K562 (cell line): Measurements from ENCODE around the gene EIPR1. TPM values are rescaled to one million over a fixed set of nuclear protein-coding genes. Genes with fewer than 3 reads are reported as not detected.

Experiments
- COPS2 ChIP-seq: fragments of 450-650 bp; conservative IDR thresholded peaks from 2 replicates; pipeline ENCODE4 v1.6.1; 2016; ENCODE audit warnings: mild to moderate bottlenecking, moderate library complexity
- ESRRA ChIP-seq: fragments of 450-650 bp; IDR thresholded peaks from 2 replicates; pipeline ENCODE4 v1.6.1; 2014; ENCODE audit warnings: low read depth, mild to moderate bottlenecking, moderate library complexity, borderline replicate concordance
- ETS2 ChIP-seq: IDR thresholded peaks from 2 replicates; pipeline ENCODE4 v1.6.1; 2016; ENCODE audit warnings: borderline replicate concordance, missing genetic modification characterization, mild to moderate bottlenecking, moderate library complexity, missing compliant biosample characterization; ENCODE audit not compliant: poor library complexity, severe bottlenecking
- GATA2 ChIP-seq: sonication (generic); formaldehyde crosslinking; IDR thresholded peaks from 2 replicates; pipeline ENCODE4 v1.4.0; 2020; ENCODE audit warnings: mild to moderate bottlenecking, missing genetic modification reagents
- HCFC1 ChIP-seq: IDR thresholded peaks from 2 replicates; pipeline ENCODE4 v1.6.1; 2012; ENCODE audit warnings: low read depth, low read length, improper control_type of control experiment
- KDM4B ChIP-seq, 2 experiments: fragments of 450-650 bp in 1 of 2; sonication (generic) in 1 of 2; IDR thresholded peaks; 2 replicates each; pipeline ENCODE4 v1.6.1; 2016 to 2017; ENCODE audit warnings: borderline replicate concordance in 2 of 2, antibody characterized with exemption in 1 of 2, low read depth in 1 of 2, mild to moderate bottlenecking in 1 of 2
- LCOR ChIP-seq: sonication (generic); formaldehyde crosslinking; IDR thresholded peaks from 2 replicates; pipeline ENCODE4 v1.8.0; 2022; ENCODE audit warnings: mild to moderate bottlenecking, missing genetic modification reagents
- MBD2 ChIP-seq: sonication (generic); IDR thresholded peaks from 2 replicates; pipeline ENCODE4 v1.6.1; 2016; ENCODE audit warnings: low read depth, borderline replicate concordance
- NELFE ChIP-seq: IDR thresholded peaks from 2 replicates; pipeline ENCODE4 v1.6.1; 2011; ENCODE audit warnings: mild to moderate bottlenecking; ENCODE audit not compliant: insufficient read depth, insufficient read length
- NFXL1 ChIP-seq: fragments of 450-650 bp; formaldehyde crosslinking; IDR thresholded peaks from 2 replicates; pipeline ENCODE4 v1.4.0; 2021; ENCODE audit warnings: mild to moderate bottlenecking
- NR3C1 ChIP-seq: sonication (generic); formaldehyde crosslinking; IDR thresholded peaks from 2 replicates; pipeline ENCODE4 v1.8.1; 2022; ENCODE audit warnings: missing genetic modification reagents
- OTX1 ChIP-seq: fragments of 450-650 bp; formaldehyde crosslinking; IDR thresholded peaks from 2 replicates; pipeline ENCODE4 v1.4.0; 2022; ENCODE audit warnings: mild to moderate bottlenecking
- POLR2AphosphoS5 ChIP-seq: IDR thresholded peaks from 2 replicates; pipeline ENCODE4 v1.6.1; 2011; ENCODE audit warnings: mild to moderate bottlenecking, low read depth, low read length, moderate library complexity; ENCODE audit not compliant: control insufficient read depth, insufficient read depth
- POLR2B ChIP-seq: fragments of 450-650 bp; IDR thresholded peaks from 2 replicates; pipeline ENCODE4 v1.6.1; 2018; ENCODE audit warnings: low read depth; ENCODE audit not compliant: partially characterized antibody
- RBM14 ChIP-seq: fragments of 200-400 bp; formaldehyde crosslinking; IDR thresholded peaks from 2 replicates; pipeline ENCODE4 v1.6.1; 2018; ENCODE audit warnings: low read depth, mild to moderate bottlenecking, low read length, moderate library complexity, borderline replicate concordance; ENCODE audit not compliant: insufficient read depth
- TGIF2 ChIP-seq: sonication (generic); formaldehyde crosslinking; IDR thresholded peaks from 2 replicates; pipeline ENCODE4 v1.8.1; 2022; ENCODE audit warnings: mild to moderate bottlenecking, missing genetic modification reagents, moderate library complexity
- ZFP1 ChIP-seq: fragments of 450-650 bp; formaldehyde crosslinking; IDR thresholded peaks from 2 replicates; pipeline ENCODE4 v1.4.0; 2020; ENCODE audit warnings: mild to moderate bottlenecking, mixed read lengths
- ZNF224 ChIP-seq: sonication (generic); formaldehyde crosslinking; IDR thresholded peaks from 2 replicates; pipeline ENCODE4 v1.8.0; 2022; ENCODE audit warnings: mild to moderate bottlenecking, missing genetic modification reagents
- ZNF274 ChIP-seq: IDR thresholded peaks from 2 replicates; pipeline ENCODE4 v1.6.1; 2011; ENCODE audit warnings: low read depth, mild to moderate bottlenecking, low read length, moderate library complexity, borderline replicate concordance
- ZNF354B ChIP-seq: fragments of 250-450 bp; sonication (Bioruptor Pico); IDR thresholded peaks from 2 replicates; pipeline ENCODE4 v1.4.0; 2020
- ZNF707 ChIP-seq: fragments of 250-450 bp; sonication (Bioruptor Pico); conservative IDR thresholded peaks from 2 replicates; pipeline ENCODE4 v1.8.0; 2022; ENCODE audit warnings: inconsistent platforms, mild to moderate bottlenecking, moderate library complexity
- polyA plus RNA-seq, 8 experiments: library from polyadenylated mRNA; depleted of rRNA in 4 of 8; stranded (reverse) in 5 of 8; unstranded in 3 of 8; fragments of >200 nt; fragmentation: Nextera tagmentation in 2 of 8; fragmentation: Illumina TruSeq in 1 of 8; extraction: Ambion mirVana in 2 of 8; extraction: Trizol in 1 of 8; gene quantifications; 2 replicates each; pipeline versions ENCODE4 v1.2.1 to v1.2.3, GENCODE V29; 2011 to 2014; ENCODE audit warnings: inconsistent platforms in 1 of 8, missing spikeins in 1 of 8
- total RNA-seq, 7 experiments: library from RNA; depleted of rRNA in 6 of 7; stranded (reverse); fragments of >200 nt in 6 of 7; fragmentation: Illumina TruSeq in 2 of 7; extraction: Trizol in 2 of 7; gene quantifications; 2 replicates each; pipeline versions ENCODE4 v1.2.1 to v1.2.3, GENCODE V29; 2011 to 2021; ENCODE audit warnings: low replicate concordance in 1 of 7
- TF ChIP-seq, protein P1 (sequence below), 2 experiments: fragments of 450-650 bp; IDR thresholded peaks; 2 replicates each; pipeline ENCODE4 v1.6.1; 2016
- TF ChIP-seq, protein P2 (sequence below): IDR thresholded peaks from 2 replicates; pipeline ENCODE4 v1.6.1; 2014; ENCODE audit warnings: antibody characterized with exemption
- TF ChIP-seq, protein P3 (sequence below): fragments of 250-450 bp; sonication (Bioruptor Pico); IDR thresholded peaks from 2 replicates; pipeline ENCODE4 v1.8.0; 2021; ENCODE audit warnings: moderate library complexity, mild to moderate bottlenecking, inconsistent platforms
- TF ChIP-seq, protein P4 (sequence below): fragments of 250-450 bp; sonication (Bioruptor Pico); IDR thresholded peaks from 2 replicates; pipeline ENCODE4 v1.5.0; 2022; ENCODE audit warnings: mild to moderate bottlenecking

The EIPR1 gene
- total and polyA plus RNA-seq, 9 of the 15 experiments (the other 6 are each of a cell fraction or from before 2014, with no cell fraction given): 19.9 to 54.4 (median 35.9) TPM

DNA sequence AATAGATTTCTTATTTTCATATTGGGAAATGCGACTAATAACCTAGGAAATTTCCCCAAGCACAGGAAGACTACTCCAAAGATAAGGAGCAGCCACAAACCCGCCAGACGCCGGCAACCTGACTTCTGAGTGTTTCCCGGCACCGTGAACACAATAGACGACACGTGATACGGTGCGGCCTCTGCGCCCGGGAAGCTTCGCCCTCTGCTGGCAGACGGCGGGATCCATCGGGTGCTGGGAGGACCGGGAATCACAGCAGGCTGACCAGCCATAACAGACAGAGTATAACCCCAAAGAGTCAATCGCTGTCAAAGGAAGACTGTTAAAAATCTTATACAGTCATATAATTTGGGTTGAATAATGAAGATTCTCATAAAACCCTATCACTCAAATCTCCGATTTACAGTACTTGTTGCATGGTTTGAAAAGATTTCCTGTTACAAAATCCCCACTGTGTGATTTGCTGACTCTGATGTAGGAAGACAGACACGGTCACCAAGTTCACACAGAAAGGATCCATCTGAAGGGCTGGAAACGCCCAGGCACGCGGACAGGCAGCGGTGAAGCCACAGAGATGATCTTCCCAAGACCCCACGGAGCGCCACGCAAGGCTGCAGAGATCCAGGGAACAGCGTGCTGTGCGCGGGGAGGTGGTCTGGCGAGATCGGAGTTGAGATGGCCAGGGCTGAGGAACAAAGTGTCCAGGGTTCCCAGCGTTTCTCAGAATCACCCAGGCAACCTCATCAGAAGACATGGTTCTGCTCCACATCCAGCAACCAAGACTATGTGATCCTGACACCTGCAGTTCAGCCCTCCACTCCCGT is 73.8 kb downstream of the EIPR1 start (continued):
- TF ChIP-seq ETS2 (tag) (no peak), ZNF354B (CRISPR knock-in tag) (no peak), KDM4B (IDR thresholded peaks at IDR 0.05; ENCODE audit: borderline replicate concordance in 2 of 2, low read depth in 1 of 2) (no peak), ZNF274 (no peak), POLR2B (no peak), ESRRA (peak; percentile 26; the same call in 1 of the 2 replicates), TGIF2 (CRISPR knock-in tag) (no peak), ZNF707 (no peak), POLR2AphosphoS5 (no peak), NELFE (no peak), MBD2 (no peak), COPS2 (no peak), HCFC1 (no peak), ZFP1 (CRISPR knock-in tag) (no peak), RBM14 (no peak), NFXL1 (CRISPR knock-in tag) (no peak), NR3C1 (no peak), OTX1 (CRISPR knock-in tag) (no peak), GATA2 (CRISPR knock-in tag) (no peak), LCOR (CRISPR knock-in tag) (no peak), ZNF224 (no peak)
- TF ChIP-seq, protein P1, sequence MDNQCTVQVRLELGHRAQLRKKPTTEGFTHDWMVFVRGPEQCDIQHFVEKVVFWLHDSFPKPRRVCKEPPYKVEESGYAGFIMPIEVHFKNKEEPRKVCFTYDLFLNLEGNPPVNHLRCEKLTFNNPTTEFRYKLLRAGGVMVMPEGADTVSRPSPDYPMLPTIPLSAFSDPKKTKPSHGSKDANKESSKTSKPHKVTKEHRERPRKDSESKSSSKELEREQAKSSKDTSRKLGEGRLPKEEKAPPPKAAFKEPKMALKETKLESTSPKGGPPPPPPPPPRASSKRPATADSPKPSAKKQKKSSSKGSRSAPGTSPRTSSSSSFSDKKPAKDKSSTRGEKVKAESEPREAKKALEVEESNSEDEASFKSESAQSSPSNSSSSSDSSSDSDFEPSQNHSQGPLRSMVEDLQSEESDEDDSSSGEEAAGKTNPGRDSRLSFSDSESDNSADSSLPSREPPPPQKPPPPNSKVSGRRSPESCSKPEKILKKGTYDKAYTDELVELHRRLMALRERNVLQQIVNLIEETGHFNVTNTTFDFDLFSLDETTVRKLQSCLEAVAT (IDR thresholded peaks at IDR 0.05): no peak
- TF ChIP-seq, protein P2, sequence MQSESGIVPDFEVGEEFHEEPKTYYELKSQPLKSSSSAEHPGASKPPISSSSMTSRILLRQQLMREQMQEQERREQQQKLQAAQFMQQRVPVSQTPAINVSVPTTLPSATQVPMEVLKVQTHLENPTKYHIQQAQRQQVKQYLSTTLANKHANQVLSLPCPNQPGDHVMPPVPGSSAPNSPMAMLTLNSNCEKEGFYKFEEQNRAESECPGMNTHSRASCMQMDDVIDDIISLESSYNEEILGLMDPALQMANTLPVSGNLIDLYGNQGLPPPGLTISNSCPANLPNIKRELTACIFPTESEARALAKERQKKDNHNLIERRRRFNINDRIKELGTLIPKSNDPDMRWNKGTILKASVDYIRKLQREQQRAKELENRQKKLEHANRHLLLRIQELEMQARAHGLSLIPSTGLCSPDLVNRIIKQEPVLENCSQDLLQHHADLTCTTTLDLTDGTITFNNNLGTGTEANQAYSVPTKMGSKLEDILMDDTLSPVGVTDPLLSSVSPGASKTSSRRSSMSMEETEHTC: peak; percentile 94
- TF ChIP-seq, protein P3, sequence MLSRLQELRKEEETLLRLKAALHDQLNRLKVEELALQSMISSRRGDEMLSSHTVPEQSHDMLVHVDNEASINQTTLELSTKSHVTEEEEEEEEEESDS (CRISPR knock-in tag): no peak
- TF ChIP-seq, protein P4, sequence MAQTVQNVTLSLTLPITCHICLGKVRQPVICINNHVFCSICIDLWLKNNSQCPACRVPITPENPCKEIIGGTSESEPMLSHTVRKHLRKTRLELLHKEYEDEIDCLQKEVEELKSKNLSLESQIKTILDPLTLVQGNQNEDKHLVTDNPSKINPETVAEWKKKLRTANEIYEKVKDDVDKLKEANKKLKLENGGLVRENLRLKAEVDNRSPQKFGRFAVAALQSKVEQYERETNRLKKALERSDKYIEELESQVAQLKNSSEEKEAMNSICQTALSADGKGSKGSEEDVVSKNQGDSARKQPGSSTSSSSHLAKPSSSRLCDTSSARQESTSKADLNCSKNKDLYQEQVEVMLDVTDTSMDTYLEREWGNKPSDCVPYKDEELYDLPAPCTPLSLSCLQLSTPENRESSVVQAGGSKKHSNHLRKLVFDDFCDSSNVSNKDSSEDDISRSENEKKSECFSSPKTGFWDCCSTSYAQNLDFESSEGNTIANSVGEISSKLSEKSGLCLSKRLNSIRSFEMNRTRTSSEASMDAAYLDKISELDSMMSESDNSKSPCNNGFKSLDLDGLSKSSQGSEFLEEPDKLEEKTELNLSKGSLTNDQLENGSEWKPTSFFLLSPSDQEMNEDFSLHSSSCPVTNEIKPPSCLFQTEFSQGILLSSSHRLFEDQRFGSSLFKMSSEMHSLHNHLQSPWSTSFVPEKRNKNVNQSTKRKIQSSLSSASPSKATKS (CRISPR knock-in tag): no peak
